Measurements from ENCODE around the gene ALDH2. TPM values are rescaled to one million over a fixed set of nuclear protein-coding genes. Genes with fewer than 3 reads are reported as not detected.
"Not testable (repeated sequence)": the region's sequence is repeated elsewhere in the genome, so short reads cannot be mapped to it uniquely, and the experiment has no call there.

ALDH2 gene
- 103 TPM for polyA plus RNA-seq (2012; ENCODE audit: insufficient read depth, insufficient read length, low read depth)

DNA sequence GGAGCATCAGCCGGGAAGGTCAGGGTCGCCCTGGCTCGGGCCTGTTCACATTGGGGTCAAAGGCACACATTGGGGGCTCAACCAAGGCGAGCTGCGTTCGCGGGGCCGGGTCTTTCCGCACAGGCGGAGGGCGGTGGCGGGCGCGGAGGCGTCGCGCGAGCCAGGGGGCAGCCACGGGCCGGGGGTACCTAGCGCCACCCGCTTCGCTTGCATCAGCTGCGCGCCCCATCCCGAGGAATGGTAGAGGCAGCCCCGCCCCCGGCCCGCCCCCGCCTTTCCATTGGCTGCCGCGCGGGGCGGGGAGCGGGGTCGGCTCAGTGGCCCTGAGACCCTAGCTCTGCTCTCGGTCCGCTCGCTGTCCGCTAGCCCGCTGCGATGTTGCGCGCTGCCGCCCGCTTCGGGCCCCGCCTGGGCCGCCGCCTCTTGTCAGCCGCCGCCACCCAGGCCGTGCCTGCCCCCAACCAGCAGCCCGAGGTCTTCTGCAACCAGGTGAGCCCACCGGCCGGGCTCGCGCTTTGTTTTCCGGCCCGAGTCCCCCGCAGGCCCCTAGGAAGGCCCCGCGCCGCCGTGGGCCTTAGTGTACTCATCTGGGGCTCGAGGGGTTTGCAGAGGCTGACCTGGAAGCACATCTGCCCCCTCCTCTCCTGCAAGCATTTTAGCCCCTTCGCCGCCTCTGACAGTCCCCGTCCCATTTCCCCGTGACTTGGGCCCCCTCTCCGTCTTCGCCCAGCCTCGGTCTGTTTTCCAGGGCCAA is at the start of gene ALDH2:
TSS of gene ALDH2 (plus strand) at position 326 of the 754 bp plus-strand sequence. CDS start at position 376, 50 bp downstream.
- H3K4me3 ChIP-seq (ENCODE audit: low read depth, low read length), result peak within 1 kb of the TSS; percentile 89
- H3K4me1 ChIP-seq, result peaks cover 3% of the 10 kb centered on the region; the same call in 1 of the 2 replicates
- DNase-seq, result peak; percentile 90
- no peaks in the 10 kb centered on the region for H3K9me3 ChIP-seq
- H3K27me3 ChIP-seq, result no peaks in the 10 kb centered on the region
- TF ChIP-seq, protein P1, sequence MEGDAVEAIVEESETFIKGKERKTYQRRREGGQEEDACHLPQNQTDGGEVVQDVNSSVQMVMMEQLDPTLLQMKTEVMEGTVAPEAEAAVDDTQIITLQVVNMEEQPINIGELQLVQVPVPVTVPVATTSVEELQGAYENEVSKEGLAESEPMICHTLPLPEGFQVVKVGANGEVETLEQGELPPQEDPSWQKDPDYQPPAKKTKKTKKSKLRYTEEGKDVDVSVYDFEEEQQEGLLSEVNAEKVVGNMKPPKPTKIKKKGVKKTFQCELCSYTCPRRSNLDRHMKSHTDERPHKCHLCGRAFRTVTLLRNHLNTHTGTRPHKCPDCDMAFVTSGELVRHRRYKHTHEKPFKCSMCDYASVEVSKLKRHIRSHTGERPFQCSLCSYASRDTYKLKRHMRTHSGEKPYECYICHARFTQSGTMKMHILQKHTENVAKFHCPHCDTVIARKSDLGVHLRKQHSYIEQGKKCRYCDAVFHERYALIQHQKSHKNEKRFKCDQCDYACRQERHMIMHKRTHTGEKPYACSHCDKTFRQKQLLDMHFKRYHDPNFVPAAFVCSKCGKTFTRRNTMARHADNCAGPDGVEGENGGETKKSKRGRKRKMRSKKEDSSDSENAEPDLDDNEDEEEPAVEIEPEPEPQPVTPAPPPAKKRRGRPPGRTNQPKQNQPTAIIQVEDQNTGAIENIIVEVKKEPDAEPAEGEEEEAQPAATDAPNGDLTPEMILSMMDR (IDR thresholded peaks at IDR 0.05; ENCODE audit: low read depth, low read length), result no peak
- no peaks in the 10 kb centered on the region for H3K36me3 ChIP-seq

DNA sequence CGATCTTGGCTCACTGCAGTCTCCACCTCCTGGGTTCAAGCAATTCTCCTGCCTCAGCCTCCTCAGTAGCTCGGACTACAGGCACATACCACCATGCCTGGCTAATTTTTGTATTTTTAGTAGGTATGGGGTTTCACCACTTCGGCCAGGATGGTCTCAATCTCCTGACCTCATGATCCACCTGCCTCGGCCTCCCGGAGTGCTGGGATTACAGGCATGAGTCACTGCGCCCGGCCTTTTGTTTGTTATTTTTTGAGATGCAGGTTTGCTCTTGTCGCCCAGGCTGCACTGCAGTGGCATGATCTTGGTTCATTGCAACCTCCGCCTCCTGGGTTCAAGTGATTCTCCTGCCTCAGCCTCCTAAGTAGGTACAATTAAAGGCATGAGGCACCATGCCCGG is 47.4 kb upstream of the ALDH2 start:
- not testable (repeated sequence) for H3K4me3 ChIP-seq (ENCODE audit: low read depth, low read length)
- peaks cover 33% of the 10 kb centered on the region for H3K36me3 ChIP-seq

DNA sequence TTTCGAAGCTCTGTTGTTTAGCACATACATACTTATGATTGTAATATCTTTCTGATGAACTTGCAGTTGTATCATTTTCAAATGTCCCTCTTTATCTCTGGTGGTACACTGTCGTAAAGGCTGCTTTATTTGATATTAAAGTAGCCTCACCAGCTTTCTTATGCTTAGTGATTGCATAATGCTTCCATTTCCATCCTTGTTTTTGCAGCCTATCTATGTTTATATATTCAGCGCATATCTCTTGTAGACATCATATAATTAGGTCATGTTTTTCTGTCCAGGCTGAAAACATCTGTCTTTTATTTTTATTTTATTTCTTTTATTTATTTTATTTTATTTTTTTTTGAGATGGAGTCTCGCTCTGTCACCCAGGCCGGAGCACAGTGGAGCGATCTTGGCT is 46.3 kb upstream of the ALDH2 start:
- H3K27me3 ChIP-seq, result no peaks in the 10 kb centered on the region
- no peaks in the 10 kb centered on the region for H3K4me1 ChIP-seq
- no peak overlapping the region for H3K4me3 ChIP-seq (ENCODE audit: low read depth, low read length)
- H3K9me3 ChIP-seq, result no peaks in the 10 kb centered on the region
- peaks cover 29% of the 10 kb centered on the region for H3K36me3 ChIP-seq
- TF ChIP-seq, protein P1 (IDR thresholded peaks at IDR 0.05; ENCODE audit: low read depth, low read length), result no peak
- DNase-seq, result no peak

More for the DNA sequence above, 47.4 kb upstream of the ALDH2 start:
- not testable (repeated sequence) for DNase-seq, H3K27me3 ChIP-seq, H3K9me3 ChIP-seq, H3K4me1 ChIP-seq

DNA sequence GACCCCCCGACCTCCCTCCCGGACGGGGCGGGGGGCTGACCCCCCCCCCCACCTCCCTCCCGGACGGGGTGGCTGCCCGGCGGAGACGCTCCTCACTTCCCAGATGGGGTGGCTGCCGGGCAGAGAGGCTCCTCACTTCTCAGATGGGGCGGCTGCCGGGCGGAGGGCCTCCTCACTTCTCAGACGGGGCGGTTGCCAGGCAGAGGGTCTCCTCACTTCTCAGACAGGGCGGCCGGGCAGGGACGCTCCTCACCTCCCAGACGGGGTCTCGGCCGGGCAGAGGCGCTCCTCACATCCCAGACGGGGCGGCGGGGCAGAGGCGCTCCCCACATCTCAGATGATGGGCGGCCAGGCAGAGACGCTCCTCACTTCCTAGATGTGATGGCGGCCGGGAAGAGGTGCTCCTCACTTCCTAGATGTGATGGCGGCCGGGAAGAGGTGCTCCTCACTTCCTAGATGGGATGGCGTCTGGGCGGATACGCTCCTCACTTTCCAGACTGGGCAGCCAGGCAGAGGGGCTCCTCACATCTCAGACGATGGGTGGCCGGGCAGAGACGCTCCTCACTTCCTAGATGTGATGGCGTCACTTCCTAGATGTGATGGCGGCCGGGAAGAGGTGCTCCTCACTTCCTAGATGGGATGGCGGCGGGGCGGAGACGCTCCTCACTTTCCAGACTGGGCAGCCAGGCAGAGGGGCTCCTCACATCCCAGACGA is 42.9 kb upstream of the ALDH2 start:
- H3K4me1 ChIP-seq; H3K27me3 ChIP-seq; H3K9me3 ChIP-seq; H3K4me3 ChIP-seq (ENCODE audit: low read depth, low read length); DNase-seq: not testable (repeated sequence)
- H3K36me3 ChIP-seq, result peaks cover 17% of the 10 kb centered on the region

DNA sequence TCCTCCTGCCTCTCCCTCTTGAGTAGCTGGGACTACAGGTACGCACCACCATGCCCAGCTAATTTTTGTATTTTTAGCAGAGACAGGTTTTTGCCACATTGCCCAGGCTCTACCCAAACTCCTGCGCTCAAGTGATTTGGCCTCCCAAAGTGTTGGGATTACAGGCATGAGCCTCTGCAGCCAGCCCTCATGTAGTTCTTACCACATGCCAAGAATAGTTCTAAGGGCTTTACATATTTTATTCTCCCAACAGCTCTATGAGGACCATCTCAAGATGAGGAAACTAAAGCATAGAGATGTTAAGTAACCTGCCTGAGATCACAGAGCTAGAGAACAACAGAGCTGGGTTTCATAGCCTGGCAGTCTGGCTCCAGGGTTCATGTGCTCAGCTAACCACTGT is 37.9 kb upstream of the ALDH2 start:
- H3K4me3 ChIP-seq (ENCODE audit: low read depth, low read length), result no peak overlapping the region
- H3K36me3 ChIP-seq, result peaks cover 2% of the 10 kb centered on the region; the same call in 1 of the 2 replicates
- TF ChIP-seq, protein P1 (IDR thresholded peaks at IDR 0.05; ENCODE audit: low read depth, low read length), result no peak
- DNase-seq, result no peak
- no peaks in the 10 kb centered on the region for H3K9me3 ChIP-seq
- peaks cover 7% of the 10 kb centered on the region for H3K4me1 ChIP-seq
- H3K27me3 ChIP-seq, result no peaks in the 10 kb centered on the region

DNA sequence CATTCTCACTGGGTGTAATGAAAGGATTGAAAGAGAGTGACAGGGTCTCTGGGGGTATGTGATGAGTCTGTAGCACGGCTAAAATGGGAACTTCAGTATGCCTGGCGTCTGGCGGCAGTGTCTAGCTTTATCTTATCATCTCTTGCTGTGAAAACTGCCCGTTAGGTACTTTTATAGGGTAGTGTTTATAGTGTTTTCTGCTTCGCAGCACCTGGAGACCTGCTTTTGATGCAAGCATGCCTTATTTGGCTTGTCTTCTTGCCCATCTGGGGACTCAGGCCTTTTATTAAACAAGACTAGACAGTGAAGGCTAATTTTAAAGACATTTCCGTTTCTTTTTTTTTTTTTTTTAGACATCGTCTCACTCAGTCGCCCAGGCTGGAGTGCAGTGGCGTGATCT is 36.3 kb upstream of the ALDH2 start:
- H3K4me1 ChIP-seq, result peaks cover 7% of the 10 kb centered on the region
- H3K4me3 ChIP-seq (ENCODE audit: low read depth, low read length), result no peak overlapping the region
- peaks cover 6% of the 10 kb centered on the region; the same call in 1 of the 2 replicates for H3K36me3 ChIP-seq
- H3K9me3 ChIP-seq, result no peaks in the 10 kb centered on the region
- peak; percentile 26 for DNase-seq
- H3K27me3 ChIP-seq, result no peaks in the 10 kb centered on the region
- TF ChIP-seq, protein P1 (IDR thresholded peaks at IDR 0.05; ENCODE audit: low read depth, low read length), result no peak

DNA sequence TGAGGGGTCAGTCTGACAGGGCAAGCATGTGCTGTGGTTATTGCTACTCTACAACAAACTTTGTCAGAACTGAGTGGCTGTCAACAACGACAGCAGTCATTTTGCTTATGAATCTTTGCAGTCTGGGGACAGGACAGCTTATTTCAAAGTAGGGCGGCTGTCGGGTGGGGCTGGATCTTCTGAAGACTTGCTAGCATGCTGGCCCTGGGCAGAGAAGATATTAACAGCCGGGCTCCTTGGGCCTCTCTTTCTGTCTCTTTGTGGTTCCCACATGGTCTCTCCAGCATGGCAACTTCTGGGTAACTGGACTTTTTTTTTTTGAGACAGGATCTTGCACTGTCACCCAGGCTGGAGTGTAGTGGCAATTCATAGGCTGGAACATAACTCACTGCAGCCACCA is 33.9 kb upstream of the ALDH2 start:
- H3K9me3 ChIP-seq, result no peaks in the 10 kb centered on the region
- H3K4me1 ChIP-seq, result peaks cover 7% of the 10 kb centered on the region
- no peaks in the 10 kb centered on the region for H3K27me3 ChIP-seq
- no peak overlapping the region for H3K4me3 ChIP-seq (ENCODE audit: low read depth, low read length)
- TF ChIP-seq, protein P1 (IDR thresholded peaks at IDR 0.05; ENCODE audit: low read depth, low read length), result no peak
- DNase-seq, result no peak
- H3K36me3 ChIP-seq, result peaks cover 6% of the 10 kb centered on the region; the same call in 1 of the 2 replicates

All from BE2C (cell line).